Right renal cortex interstitium (tissue), 3 donors: ENCODE results near the gene ENPEP. TPM values are rescaled to one million over a fixed set of nuclear protein-coding genes. Genes with fewer than 3 reads are reported as not detected.

ENCODE experiments used
- DNase-seq, 3 donors: peaks; one replicate each; pipeline ENCODE4 v3.0.0-alpha.2; 2013; ENCODE audit warnings: low read depth in 3 of 3, low spot score in 2 of 3
- polyA plus RNA-seq, 3 donors: library from polyadenylated mRNA; unstranded; fragments of 120-200 nt; gene quantifications; one replicate each; pipeline ENCODE4 v1.2.1, GENCODE V29; 2013; ENCODE audit not compliant: insufficient read length in 3 of 3

Gene ENPEP
- polyA plus RNA-seq, 3 donors: 200 to 235 (median 220) TPM

GRCh38 chr4:110596431-110596830 lies 120.5 kb downstream of the ENPEP start:
- DNase-seq: no peak

- DNase-seq: no peak
Observed at GRCh38 chr4:110597582-110597981, 121.6 kb downstream of the ENPEP start.

GRCh38 chr4:110602061-110602460 lies 126.1 kb downstream of the ENPEP start:
- no peak for DNase-seq

GRCh38 chr4:110605077-110605476 lies 129.1 kb downstream of the ENPEP start:
- no peak for DNase-seq

- no peak for DNase-seq
Observed at GRCh38 chr4:110609044-110609750, 133.2 kb downstream of the ENPEP start.

GRCh38 chr4:110610620-110610939 lies 134.6 kb downstream of the ENPEP start:
- DNase-seq: no peak

- DNase-seq: no peak
Observed at GRCh38 chr4:110610940-110611831, 135.2 kb downstream of the ENPEP start.

GRCh38 chr4:110611968-110612447 lies 136.1 kb downstream of the ENPEP start:
- DNase-seq: no peak

- no peak for DNase-seq
Observed at GRCh38 chr4:110612631-110613269, 136.8 kb downstream of the ENPEP start.

- no peak for DNase-seq
Observed at GRCh38 chr4:110613745-110614144, 137.8 kb downstream of the ENPEP start.

GRCh38 chr4:110614173-110614963 lies 138.4 kb downstream of the ENPEP start:
- no peak for DNase-seq

Other genes starting within 250 kb of the ENPEP start
- gene PITX2, start 146.9 kb downstream of the ENPEP start, polyA plus RNA-seq: 1 to 10 TPM; 2.0 to 3.2 (median 2.3) TPM